ENCODE data around the gene GLE1. TPM values are rescaled to one million over a fixed set of nuclear protein-coding genes. Genes with fewer than 3 reads are reported as not detected.

Gene GLE1
- 10 to 100 TPM in 2 of 3 donors, 1 to 10 TPM in 1; 6.9 to 15.9 (median 10.6) TPM for polyA plus RNA-seq

- 0% methylated on average over 64 of the region's 64 CpGs for WGBS, 3 donors
- no peak within 1 kb of the TSS for H3K27ac ChIP-seq (ENCODE audit: low read depth, low read length)
Observed at GRCh38 chr9:128504485-128505413, at the start of gene GLE1. Gene GLE1, plus strand, starts transcription at chr9:128504719. Its CDS starts 87 bp downstream, at chr9:128504806.

GRCh38 chr9:128454991-128455390 is 49.5 kb upstream of the GLE1 start:
- 76 to 88% (median 87%) methylated on average over 14 of the region's 14 CpGs for WGBS, 3 donors
- H3K27ac ChIP-seq (ENCODE audit: low read depth, low read length) = no peak overlapping the region

GRCh38 chr9:128455849-128456612 is 48.5 kb upstream of the GLE1 start, which contains the start of gene ODF2:
Gene ODF2, plus strand, starts transcription at chr9:128456006. Its CDS starts 86 bp downstream, at chr9:128456092.
- WGBS, 3 donors = 0 to 1% (median 1%) methylated on average over 34 to 82 of the region's 82 CpGs
- H3K27ac ChIP-seq (ENCODE audit: low read depth, low read length) = no peak within 1 kb of the TSS

- no peak overlapping the region for H3K27ac ChIP-seq (ENCODE audit: low read depth, low read length)
- 0 to 1% (median 0%) methylated on average over 31 to 48 of the region's 48 CpGs for WGBS, 3 donors
Observed at GRCh38 chr9:128456613-128457061, 47.9 kb upstream of the GLE1 start.

GRCh38 chr9:128457207-128457606 is 47.3 kb upstream of the GLE1 start:
- no peak overlapping the region for H3K27ac ChIP-seq (ENCODE audit: low read depth, low read length)
- WGBS, 3 donors = 40 to 43% (median 41%) methylated on average over 14 of the region's 14 CpGs

- H3K27ac ChIP-seq (ENCODE audit: low read depth, low read length) = no peak overlapping the region
- 91 to 96% (median 95%) methylated on average over 3 of the region's 3 CpGs for whole genome bisulfite sequencing, 3 donors
Observed at GRCh38 chr9:128459011-128459410, 45.5 kb upstream of the GLE1 start.

GRCh38 chr9:128469070-128469469 is 35.4 kb upstream of the GLE1 start:
- no peak overlapping the region for H3K27ac ChIP-seq (ENCODE audit: low read depth, low read length)
- WGBS, 3 donors = 85 to 93% (median 92%) methylated on average over 7 of the region's 7 CpGs

- WGBS, 3 donors = 44 to 79% (median 49%) methylated on average over 5 of the region's 5 CpGs
- no peak overlapping the region for H3K27ac ChIP-seq (ENCODE audit: low read depth, low read length)
Observed at GRCh38 chr9:128470560-128470959, 34.0 kb upstream of the GLE1 start.

GRCh38 chr9:128473104-128473503 is 31.4 kb upstream of the GLE1 start:
- 95 to 100% (median 97%) methylated on average over 5 of the region's 5 CpGs for WGBS, 3 donors
- H3K27ac ChIP-seq (ENCODE audit: low read depth, low read length) = no peak overlapping the region

GRCh38 chr9:128475867-128476266 is 28.7 kb upstream of the GLE1 start:
- WGBS, 3 donors = 97 to 99% (median 98%) methylated on average over 7 of the region's 7 CpGs
- H3K27ac ChIP-seq (ENCODE audit: low read depth, low read length) = no peak overlapping the region

GRCh38 chr9:128479262-128479661 is 25.3 kb upstream of the GLE1 start:
- 92 to 100% (median 100%) methylated on average over 1 of the region's 1 CpG for WGBS, 3 donors
- H3K27ac ChIP-seq (ENCODE audit: low read depth, low read length) = no peak overlapping the region

- H3K27ac ChIP-seq (ENCODE audit: low read depth, low read length) = no peak overlapping the region
- 97 to 98% (median 98%) methylated on average over 10 of the region's 10 CpGs for WGBS, 3 donors
Observed at GRCh38 chr9:128481561-128481960, 23.0 kb upstream of the GLE1 start.

GRCh38 chr9:128482186-128482585 is 22.3 kb upstream of the GLE1 start:
- 94 to 98% (median 97%) methylated on average over 7 of the region's 7 CpGs for WGBS, 3 donors

GRCh38 chr9:128484686-128485413 is 19.7 kb upstream of the GLE1 start:
- WGBS, 3 donors = 92 to 96% (median 94%) methylated on average over 17 of the region's 17 CpGs
- no peak overlapping the region for H3K27ac ChIP-seq (ENCODE audit: low read depth, low read length)

More at GRCh38 chr9:128482186-128482585, 22.3 kb upstream of the GLE1 start:
- H3K27ac ChIP-seq (ENCODE audit: low read depth, low read length) = no peak overlapping the region

- 72 to 91% (median 81%) methylated on average over 7 of the region's 7 CpGs for WGBS, 3 donors
Observed at GRCh38 chr9:128485414-128485855, 19.1 kb upstream of the GLE1 start.

GRCh38 chr9:128486201-128486600 is 18.3 kb upstream of the GLE1 start:
- no peak overlapping the region for H3K27ac ChIP-seq (ENCODE audit: low read depth, low read length)

More at GRCh38 chr9:128485414-128485855, 19.1 kb upstream of the GLE1 start:
- no peak overlapping the region for H3K27ac ChIP-seq (ENCODE audit: low read depth, low read length)

- H3K27ac ChIP-seq (ENCODE audit: low read depth, low read length) = no peak overlapping the region
Observed at GRCh38 chr9:128493424-128493823, 11.1 kb upstream of the GLE1 start.

GRCh38 chr9:128494108-128494745 is 10.3 kb upstream of the GLE1 start:
- WGBS, 3 donors = 21 to 51% (median 25%) methylated on average over 13 of the region's 13 CpGs
- H3K27ac ChIP-seq (ENCODE audit: low read depth, low read length) = no peak overlapping the region

More at GRCh38 chr9:128493424-128493823, 11.1 kb upstream of the GLE1 start:
- 90 to 96% (median 92%) methylated on average over 2 of the region's 2 CpGs for WGBS, 3 donors
